IMR-90 (cell line): ENCODE data around the gene B3GNT5.

ENCODE experiments used
- BHLHE40 ChIP-seq: fragments of 150-350 bp; IDR thresholded peaks from 2 replicates; pipeline ENCODE4 v1.6.1; 2016; ENCODE audit warnings: mild to moderate bottlenecking, low read depth, low read length
- CEBPB ChIP-seq: IDR thresholded peaks from 2 replicates; pipeline ENCODE4 v1.6.1; 2012; ENCODE audit warnings: low read depth, low read length, improper control_type of control experiment
- CTCF ChIP-seq: conservative IDR thresholded peaks from 2 replicates; pipeline ENCODE4 v1.5.1; 2012; ENCODE audit warnings: mild to moderate bottlenecking, low read depth, low read length, improper control_type of control experiment
- ELK1 ChIP-seq: fragments of 150-350 bp; IDR thresholded peaks from 2 replicates; pipeline ENCODE4 v1.6.1; 2016; ENCODE audit warnings: low read depth, mild to moderate bottlenecking, low read length, moderate library complexity, borderline replicate concordance
- MAFK ChIP-seq: IDR thresholded peaks from 2 replicates; pipeline ENCODE4 v1.6.1; 2012; ENCODE audit warnings: low read depth, low read length, improper control_type of control experiment
- MXI1 ChIP-seq: IDR thresholded peaks from 2 replicates; pipeline ENCODE4 v1.6.1; 2012; ENCODE audit warnings: low read depth, mild to moderate bottlenecking, low read length, moderate library complexity, borderline replicate concordance
- NFE2L2 ChIP-seq: fragments of 150-350 bp; IDR thresholded peaks from 2 replicates; pipeline ENCODE4 v1.6.1; 2016; ENCODE audit warnings: low read depth, mild to moderate bottlenecking, low read length
- POLR2A ChIP-seq: IDR thresholded peaks from 2 replicates; pipeline ENCODE4 v1.6.1; 2012; ENCODE audit warnings: mild to moderate bottlenecking, low read depth, low read length
- RCOR1 ChIP-seq: IDR thresholded peaks from 2 replicates; pipeline ENCODE4 v1.6.1; 2012; ENCODE audit warnings: mild to moderate bottlenecking, low read length, improper control_type of control experiment; ENCODE audit not compliant: insufficient replicate concordance
- USF2 ChIP-seq: fragments of 150-350 bp; IDR thresholded peaks from 2 replicates; pipeline ENCODE4 v1.6.1; 2017; ENCODE audit warnings: mild to moderate bottlenecking, antibody characterized with exemption, low read length, low read depth

- TF ChIP-seq CTCF: no peak
- TF ChIP-seq CEBPB: no peak
- no peak for TF ChIP-seq POLR2A
- no peak for TF ChIP-seq RCOR1
- TF ChIP-seq ELK1: no peak
- TF ChIP-seq MXI1: no peak
- TF ChIP-seq NFE2L2: no peak
- no peak for TF ChIP-seq USF2
- no peak for TF ChIP-seq BHLHE40
- TF ChIP-seq MAFK: no peak
Observed at GRCh38 chr3:183203670-183204069, 49.4 kb upstream of the B3GNT5 start.
